Measurements from ENCODE around the gene RMND5B. TPM values are rescaled to one million over a fixed set of nuclear protein-coding genes. Genes with fewer than 3 reads are reported as not detected.

RMND5B gene
- total RNA-seq, 1 experiment from 2014 or later, result 24.1 TPM

- Histone ChIP-seq H3K36me3 (ENCODE audit: control insufficient read depth in 1 of 2, insufficient read depth in 2 of 2, low read length in 2 of 2) (no peaks in the 10 kb centered on the region), H3K4me1 (ENCODE audit: control insufficient read depth in 1 of 2, insufficient read depth in 2 of 2, low read length in 2 of 2) (peaks cover 7 to 8% of the 10 kb centered on the region in 2 experiments), H3K79me2 (ENCODE audit: insufficient read depth, low read length) (no peaks in the 10 kb centered on the region), H3K4me2 (ENCODE audit: low read length) (no peak overlapping the region), H2AFZ (ENCODE audit: low read depth, low read length, poor library complexity, severe bottlenecking) (no peak overlapping the region), H3K9ac (ENCODE audit: low read length) (no peak overlapping the region), H3K27ac (ENCODE audit: low read depth, low read length) (no peak overlapping the region), H4K20me1 (ENCODE audit: insufficient read depth) (no peaks in the 10 kb centered on the region), H3K9me3 (ENCODE audit: control insufficient read depth in 1 of 2, insufficient read depth in 1 of 2, low read depth in 1 of 2, low read length in 2 of 2) (no peaks in the 10 kb centered on the region), H3K27me3 (ENCODE audit: insufficient read depth, low read length) (no peaks in the 10 kb centered on the region), H3K4me3 (replicated peaks in 1 of 2; ENCODE audit: low read depth in 1 of 2, low read length in 2 of 2) (no peak overlapping the region), H3K9me2 (ENCODE audit: insufficient read depth) (no peaks in the 10 kb centered on the region)
- DNase-seq (ENCODE audit: low read depth, low spot score) (no peak), ATAC-seq (no peak)
- BruUV-seq (replicated peaks), result no TSS peak
- no peak for TF ChIP-seq FOSL1 (IDR thresholded peaks at IDR 0.05; ENCODE audit: low read depth)
- no peak for TF ChIP-seq ELF1 (IDR thresholded peaks at IDR 0.05; ENCODE audit: borderline replicate concordance, low read depth)
- no peak for TF ChIP-seq ATF3 (IDR thresholded peaks at IDR 0.05)
- no peak for TF ChIP-seq EGR1 (IDR thresholded peaks at IDR 0.05; ENCODE audit: low read depth)
- no peak for TF ChIP-seq ZNF274 (IDR thresholded peaks at IDR 0.05; ENCODE audit: low read depth, low read length)
- no peak for TF ChIP-seq TCF7L2 (IDR thresholded peaks at IDR 0.05; ENCODE audit: borderline replicate concordance, extremely low read depth, insufficient read depth, insufficient read length)
- no peak for TF ChIP-seq SRF (IDR thresholded peaks at IDR 0.05; ENCODE audit: low read depth)
- TF ChIP-seq CTCF (IDR thresholded peaks at IDR 0.05 in 2 of 3, conservative IDR thresholded peaks at IDR 0.05 in 1 of 3; ENCODE audit: borderline replicate concordance in 1 of 3, insufficient read depth in 1 of 3, low read depth in 2 of 3, low read length in 2 of 3), result no peak
- TF ChIP-seq SIN3A (IDR thresholded peaks at IDR 0.05; ENCODE audit: low read depth), result no peak
- no peak for TF ChIP-seq CEBPB (IDR thresholded peaks at IDR 0.05; ENCODE audit: low read depth)
- TF ChIP-seq ZFX (IDR thresholded peaks at IDR 0.05), result no peak
- no peak for TF ChIP-seq MAX (IDR thresholded peaks at IDR 0.05)
- no peak for TF ChIP-seq SP1 (IDR thresholded peaks at IDR 0.05; ENCODE audit: low read depth)
- TF ChIP-seq POLR2A (IDR thresholded peaks at IDR 0.05; ENCODE audit: borderline replicate concordance, extremely low read depth, insufficient read depth, insufficient read length), result no peak
- no peak for TF ChIP-seq EZH2phosphoT487 (IDR thresholded peaks at IDR 0.05; ENCODE audit: borderline replicate concordance)
- ChIA-PET CTCF (interaction anchor here (1.4 kb wide), 1 partner anchor 15 kb away, joined by 3 read pairs; no protein-coding TSS in a partner anchor), POLR2A (no interaction called here), RAD21 (ENCODE audit: low non-redundant PET in 1 of 2, low total read pairs in 2 of 2, uncharacterized antibody in 2 of 2, unreplicated experiment in 2 of 2) (no interaction called here)
- intact Hi-C loops (cut with micrococcal nuclease), result no loop called here
These were observed 24.7 kb upstream of the RMND5B start for GRCh38 chr5:178106086-178106485.

Data from HCT116 (cell line).